SU-DHL-6 (cell line): ENCODE measurements around the gene LRCH2.

ENCODE experiments used
- H2AFZ ChIP-seq: fragments of 200-600 bp; sonication (generic); 2 replicates; pipeline ENCODE4 v1.6.1; 2014; ENCODE audit warnings: low read depth, mild to moderate bottlenecking, moderate library complexity, mixed read lengths, antibody characterized with exemption, low read length; ENCODE audit not compliant: severe bottlenecking
- H3F3A ChIP-seq: fragments of 200-600 bp; shearing (Covaris generic); 2 replicates; pipeline ENCODE4 v1.6.0; 2016; ENCODE audit warnings: antibody characterized with exemption, mild to moderate bottlenecking; ENCODE audit not compliant: insufficient read depth
- H3K27ac ChIP-seq: fragments of 200-600 bp; sonication (generic); 2 replicates; pipeline ENCODE4 v1.5.1; 2016; ENCODE audit warnings: low read depth, mild to moderate bottlenecking, low read length, moderate library complexity, mixed read lengths
- H3K27me3 ChIP-seq: fragments of 200-600 bp; sonication (generic), shearing (Covaris generic); 2 replicates; pipeline ENCODE4 v1.6.0; 2014; ENCODE audit warnings: mild to moderate bottlenecking, low read length
- H3K36me3 ChIP-seq: fragments of 200-600 bp; sonication (generic); 2 replicates; pipeline ENCODE4 v1.6.1; 2014; ENCODE audit warnings: mild to moderate bottlenecking, low read length, mixed read lengths
- H3K4me2 ChIP-seq: fragments of 300-600, 200-600 bp; shearing (Covaris generic), sonication (generic); 2 replicates; pipeline ENCODE4 v1.6.0; 2014; ENCODE audit warnings: low read length, low read depth, mild to moderate bottlenecking; ENCODE audit not compliant: poor library complexity, severe bottlenecking
- H3K4me3 ChIP-seq: fragments of 200-600 bp; sonication (generic); 2 replicates; pipeline ENCODE4 v1.5.1; 2014; ENCODE audit warnings: antibody characterized with exemption, low read length, mild to moderate bottlenecking, mixed read lengths; ENCODE audit not compliant: insufficient read depth, poor library complexity, severe bottlenecking
- H3K79me2 ChIP-seq: fragments of 200-600 bp; sonication (generic); 2 replicates; pipeline ENCODE4 v1.6.1; 2014; ENCODE audit warnings: mild to moderate bottlenecking, low read length, moderate library complexity; ENCODE audit not compliant: insufficient read depth
- H3K9ac ChIP-seq: fragments of 200-600 bp; sonication (generic); 2 replicates; pipeline ENCODE4 v1.7.0; 2014; ENCODE audit warnings: mild to moderate bottlenecking, low read length
- H3K9me2 ChIP-seq: fragments of 200-600 bp; sonication (generic); replicated peaks from 2 replicates; pipeline ENCODE4 v1.6.1; 2014; ENCODE audit warnings: low read length; ENCODE audit not compliant: insufficient read depth
- H3K9me3 ChIP-seq: fragments of 200-600 bp; sonication (generic); 2 replicates; pipeline ENCODE4 v1.6.1; 2014; ENCODE audit warnings: low read length, mixed read lengths; ENCODE audit not compliant: insufficient read depth
- H4K20me1 ChIP-seq: fragments of 200-600 bp; sonication (generic); 2 replicates; pipeline ENCODE4 v1.6.1; 2014; ENCODE audit warnings: low read depth, mild to moderate bottlenecking, antibody characterized with exemption, low read length, moderate library complexity, mixed read lengths
- CTCF ChIP-seq: fragments of 200-600 bp; sonication (generic); IDR thresholded peaks from one replicate; pipeline ENCODE4 v1.5.1; 2017; ENCODE audit warnings: antibody characterized with exemption, mild to moderate bottlenecking, low read length, moderate library complexity; ENCODE audit not compliant: insufficient read depth, poor library complexity, severe bottlenecking
- EZH2phosphoT487 ChIP-seq: fragments of 200-600 bp; sonication (generic), shearing (Covaris generic); conservative IDR thresholded peaks from 2 replicates; pipeline ENCODE4 v1.6.1; 2018; ENCODE audit warnings: mild to moderate bottlenecking, antibody characterized with exemption, low read length, moderate library complexity, mixed read lengths

LRCH2 gene

GRCh38 chrX:115259238-115259875 is 25.5 kb upstream of the LRCH2 start:
- no peak overlapping the region for H3K9ac ChIP-seq
- no peaks in the 10 kb centered on the region for H3K27me3 ChIP-seq
- no peak overlapping the region for H2AFZ ChIP-seq
- no peak overlapping the region for H3K27ac ChIP-seq
- H4K20me1 ChIP-seq, result no peaks in the 10 kb centered on the region
- no peak overlapping the region for H3K4me2 ChIP-seq
- H3K79me2 ChIP-seq, result no peaks in the 10 kb centered on the region
- H3K9me3 ChIP-seq, result no peaks in the 10 kb centered on the region
- no peaks in the 10 kb centered on the region for H3K36me3 ChIP-seq
- H3K9me2 ChIP-seq, result no peaks in the 10 kb centered on the region
- no peak for TF ChIP-seq EZH2phosphoT487
- TF ChIP-seq CTCF, result no peak
- no peaks in the 10 kb centered on the region for H3F3A ChIP-seq
- H3K4me3 ChIP-seq, result no peak overlapping the region

DNA sequence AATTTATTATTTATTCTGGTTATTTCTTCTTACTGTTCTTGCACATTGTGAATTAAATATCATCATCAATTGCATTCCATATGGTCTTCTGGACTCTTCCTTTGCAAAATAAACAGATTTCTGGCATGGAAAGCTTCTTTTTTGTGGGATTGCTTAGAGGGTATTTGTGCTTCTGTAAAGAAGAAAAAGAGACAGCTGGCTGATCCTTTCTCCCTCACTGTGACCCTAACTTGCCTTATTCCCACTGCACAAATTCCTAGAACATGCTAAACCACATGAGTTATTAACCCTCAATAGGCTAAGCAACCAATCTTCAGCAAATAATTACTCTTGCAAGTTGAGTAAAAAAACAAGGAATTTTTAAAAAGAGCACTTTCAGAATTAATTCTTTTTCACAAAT is 23.8 kb upstream of the LRCH2 start:
- H3K27ac ChIP-seq, result no peak overlapping the region
- no peaks in the 10 kb centered on the region for H3K27me3 ChIP-seq
- H3K36me3 ChIP-seq, result no peaks in the 10 kb centered on the region
- no peaks in the 10 kb centered on the region for H3F3A ChIP-seq
- H3K79me2 ChIP-seq, result no peaks in the 10 kb centered on the region
- H4K20me1 ChIP-seq, result no peaks in the 10 kb centered on the region
- no peak overlapping the region for H3K4me3 ChIP-seq
- H3K9me3 ChIP-seq, result no peaks in the 10 kb centered on the region
- H3K9ac ChIP-seq, result no peak overlapping the region
- no peak overlapping the region for H2AFZ ChIP-seq
- no peak overlapping the region for H3K4me2 ChIP-seq
- no peaks in the 10 kb centered on the region for H3K9me2 ChIP-seq
- TF ChIP-seq EZH2phosphoT487 (no peak), CTCF (no peak)

DNA sequence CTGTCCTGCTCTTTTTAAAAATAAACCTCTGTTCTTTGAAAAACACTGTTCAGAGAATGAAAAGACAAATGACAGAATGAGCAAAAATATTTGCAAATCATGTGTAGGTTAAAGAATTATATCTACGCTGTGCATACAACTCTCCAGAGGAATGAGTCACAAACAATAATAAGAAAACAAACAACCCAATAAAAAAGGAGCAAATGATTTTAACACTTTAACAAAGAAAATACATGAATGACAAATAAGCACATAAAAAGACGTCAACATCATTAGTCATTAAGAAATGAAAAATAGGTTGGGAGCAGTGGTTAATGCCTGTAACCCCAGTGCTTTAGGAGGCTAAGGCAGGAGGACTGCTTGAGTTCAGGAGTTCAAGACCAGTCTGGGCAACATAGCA is 21.1 kb upstream of the LRCH2 start:
- no peak overlapping the region for H2AFZ ChIP-seq
- no peaks in the 10 kb centered on the region for H3K79me2 ChIP-seq
- no peaks in the 10 kb centered on the region for H3K9me2 ChIP-seq
- no peak overlapping the region for H3K27ac ChIP-seq
- no peak overlapping the region for H3K4me2 ChIP-seq
- H3K9me3 ChIP-seq, result no peaks in the 10 kb centered on the region
- no peak overlapping the region for H3K9ac ChIP-seq
- no peak overlapping the region for H3K4me3 ChIP-seq
- H3K27me3 ChIP-seq, result no peaks in the 10 kb centered on the region
- no peaks in the 10 kb centered on the region for H3F3A ChIP-seq
- TF ChIP-seq CTCF, result no peak
- no peak for TF ChIP-seq EZH2phosphoT487
- no peaks in the 10 kb centered on the region for H3K36me3 ChIP-seq
- no peaks in the 10 kb centered on the region for H4K20me1 ChIP-seq
